GM10266 (cell line): ENCODE measurements around the gene LRRK1.

Source experiments
- DNase-seq: peaks from one replicate; pipeline ENCODE4 v3.0.0; 2012; ENCODE audit errors: extremely low spot score
- CTCF ChIP-seq: IDR thresholded peaks from 2 replicates; pipeline ENCODE4 v1.5.1; 2012; ENCODE audit warnings: mild to moderate bottlenecking, low read depth; ENCODE audit not compliant: control insufficient read depth, insufficient read depth; ENCODE audit errors: missing control alignments

LRRK1 gene

DNA sequence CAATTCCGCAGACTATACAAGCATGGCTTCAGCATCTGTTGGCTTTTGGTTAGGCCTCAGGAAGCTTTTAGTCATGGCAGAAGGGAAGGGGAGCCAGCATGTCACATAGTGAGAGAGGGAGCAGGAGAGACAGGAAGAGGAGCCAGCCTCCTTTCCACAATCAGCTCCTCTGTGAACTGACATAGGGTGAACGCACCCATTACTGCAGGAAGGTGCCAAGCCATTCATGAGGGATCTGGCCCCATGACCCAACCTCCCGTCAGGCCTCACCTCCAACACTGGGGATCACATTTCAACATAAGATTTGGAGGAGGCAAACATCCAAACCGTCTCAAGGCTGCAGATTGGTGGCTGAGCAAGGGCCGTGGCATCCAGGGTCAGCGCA lies 106.3 kb downstream of the LRRK1 start:
- no peak for DNase-seq
- no peak for TF ChIP-seq CTCF

DNA sequence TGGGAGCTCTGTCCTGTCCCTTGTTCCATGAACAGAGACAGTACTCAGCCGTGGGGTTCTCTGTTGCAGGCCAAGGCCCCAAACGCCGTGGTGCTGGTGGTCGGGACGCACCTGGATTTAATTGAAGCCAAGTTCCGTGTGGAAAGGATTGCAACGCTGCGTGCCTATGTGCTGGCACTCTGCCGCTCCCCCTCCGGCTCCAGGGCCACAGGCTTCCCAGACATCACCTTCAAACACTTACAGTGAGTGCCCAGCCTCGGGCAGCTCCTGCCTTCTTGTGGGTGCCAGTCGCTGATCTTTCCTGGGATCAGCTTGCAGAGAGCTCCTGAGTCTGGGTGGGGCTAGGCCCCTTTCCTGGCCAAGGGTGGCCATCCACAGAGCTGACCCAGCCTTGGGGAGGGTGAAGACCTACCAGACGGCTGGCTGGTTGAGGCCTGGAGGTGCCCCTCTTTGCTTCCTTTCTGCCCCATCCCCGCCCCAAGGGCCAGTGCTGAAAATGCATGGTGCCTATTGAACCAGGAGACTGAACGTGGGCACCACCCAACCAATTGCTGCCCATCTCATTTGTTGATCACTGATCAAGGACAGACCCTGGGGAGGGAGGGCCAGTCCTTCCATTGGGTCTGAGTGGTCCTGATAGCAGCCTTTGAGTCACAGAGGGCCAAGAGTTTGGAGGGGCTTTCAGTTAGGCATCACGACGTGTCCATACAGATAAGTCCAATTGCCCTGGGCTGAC lies 106.9 kb downstream of the LRRK1 start:
- TF ChIP-seq CTCF: no peak
- DNase-seq: no peak

GRCh38 chr15:101026656-101027272 lies 107.6 kb downstream of the LRRK1 start:
- no peak for TF ChIP-seq CTCF
- DNase-seq: no peak

DNA sequence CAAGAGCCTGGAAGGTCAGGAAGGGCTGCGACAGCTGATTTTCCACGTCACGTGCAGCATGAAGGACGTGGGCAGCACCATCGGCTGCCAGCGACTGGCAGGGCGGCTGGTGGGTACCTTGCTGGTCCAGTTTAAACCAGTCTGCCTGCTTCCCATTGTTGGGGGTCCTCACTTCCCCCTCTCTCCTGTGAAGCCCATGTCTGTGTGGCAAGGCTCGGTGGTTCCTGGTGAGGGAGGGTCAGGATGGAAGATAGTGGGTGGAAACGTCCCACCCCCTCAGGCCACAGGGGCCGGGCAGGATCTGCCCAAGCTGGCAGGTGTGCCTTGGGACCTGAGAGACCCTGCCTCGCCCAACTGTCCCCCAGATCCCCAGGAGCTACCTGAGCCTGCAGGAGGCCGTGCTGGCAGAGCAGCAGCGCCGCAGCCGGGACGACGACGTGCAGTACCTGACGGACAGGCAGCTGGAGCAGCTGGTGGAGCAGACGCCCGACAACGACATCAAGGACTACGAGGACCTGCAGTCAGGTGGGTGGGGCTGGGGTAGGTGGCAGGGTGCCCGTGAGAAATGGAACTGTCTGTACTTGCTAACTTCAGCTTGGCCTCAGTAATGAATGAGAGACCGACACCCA lies 108.2 kb downstream of the LRRK1 start:
- TF ChIP-seq CTCF: no peak
- DNase-seq: no peak

DNA sequence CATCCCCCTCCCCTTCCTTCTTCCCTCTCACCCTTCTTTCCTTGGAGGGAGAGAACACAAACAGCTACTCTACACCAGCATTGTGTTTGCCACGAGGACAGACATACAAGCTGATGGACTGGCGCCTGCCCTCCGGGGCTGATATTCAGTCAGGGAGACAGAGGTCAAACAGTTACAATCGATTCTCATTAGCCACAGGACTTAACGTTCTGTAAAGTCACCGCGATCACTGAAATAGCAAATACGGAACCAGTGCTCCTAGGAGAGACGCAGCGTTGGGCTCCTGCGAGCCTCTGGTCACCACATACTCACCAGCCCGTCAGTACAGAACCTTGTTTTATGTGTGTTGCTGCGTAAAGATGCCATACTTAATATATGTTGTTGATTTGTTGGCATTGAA lies 108.8 kb downstream of the LRRK1 start:
- TF ChIP-seq CTCF: no peak
- no peak for DNase-seq

- TF ChIP-seq CTCF: no peak
- DNase-seq: no peak
Observed at GRCh38 chr15:101028321-101028720, 109.2 kb downstream of the LRRK1 start.
